Suppressor macrophage treated with lipopolysaccharide for 1 hour (primary cell): ENCODE results near the gene GARIN5A.

Source experiments
- DNase-seq, 3 donors: peaks; one replicate each; pipeline ENCODE4 v3.0.0-alpha.2; 2020 to 2022

The GARIN5A gene

DNA sequence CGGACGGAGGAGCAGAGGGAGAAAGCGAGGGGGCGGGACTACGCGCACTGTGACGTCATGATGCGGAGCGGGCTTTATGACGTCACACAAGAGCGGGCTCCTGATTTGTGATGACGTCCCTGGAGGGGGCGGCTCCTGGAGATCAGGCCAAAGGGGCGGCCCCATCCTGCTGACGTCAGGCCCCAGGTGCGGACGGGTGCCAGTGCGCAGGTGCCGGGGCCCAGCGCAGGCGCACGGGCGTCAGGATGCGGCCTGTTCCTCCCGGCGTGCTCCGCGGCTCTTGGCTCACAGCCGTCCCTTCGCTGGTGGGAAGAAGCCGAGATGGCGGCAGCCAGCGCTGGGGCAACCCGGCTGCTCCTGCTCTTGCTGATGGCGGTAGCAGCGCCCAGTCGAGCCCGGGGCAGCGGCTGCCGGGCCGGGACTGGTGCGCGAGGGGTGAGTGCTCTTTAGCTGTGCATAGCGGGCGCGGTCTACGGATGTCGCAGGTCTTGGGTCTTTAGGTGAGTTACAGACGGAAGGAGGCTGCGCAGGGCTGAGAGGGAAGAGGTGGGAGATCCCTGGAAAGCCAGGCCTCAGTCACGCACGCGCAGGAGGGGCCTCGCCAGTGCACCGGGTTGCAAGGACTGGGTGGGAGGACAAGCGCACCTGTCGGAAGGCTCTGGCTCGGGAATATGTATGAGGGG lies at the start of gene GARIN5A, which contains the start of gene EMC10:
Gene GARIN5A, minus strand, starts transcription at position 625 of the 683 bp plus-strand sequence. Its CDS starts 460 bp downstream, at position 165.
Gene EMC10, plus strand, starts transcription at position 284 of the 683 bp plus-strand sequence. Its CDS starts 38 bp downstream, at position 322.
- DNase-seq = peak; percentile 93 to 95 (median 93)

DNA sequence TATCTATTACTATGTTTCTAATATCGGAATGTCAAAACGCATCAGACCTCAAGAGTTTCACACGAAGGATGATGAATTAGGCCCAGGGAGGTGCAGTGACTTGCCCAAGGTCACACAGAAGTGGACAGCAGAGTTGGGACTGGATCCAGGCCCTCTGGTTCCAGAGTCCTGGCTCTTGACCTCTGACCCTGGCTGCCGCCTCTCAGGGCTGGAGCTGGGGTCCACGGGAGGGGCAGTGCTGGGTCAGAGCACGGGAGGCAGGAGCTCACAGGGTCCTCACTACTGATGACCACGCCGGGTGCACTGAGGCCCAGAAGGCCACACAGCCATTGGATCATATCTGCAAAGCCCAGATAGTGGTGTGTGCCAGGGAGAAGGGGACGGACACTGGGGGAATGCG lies 46.2 kb upstream of the GARIN5A start:
- no peak for DNase-seq

DNA sequence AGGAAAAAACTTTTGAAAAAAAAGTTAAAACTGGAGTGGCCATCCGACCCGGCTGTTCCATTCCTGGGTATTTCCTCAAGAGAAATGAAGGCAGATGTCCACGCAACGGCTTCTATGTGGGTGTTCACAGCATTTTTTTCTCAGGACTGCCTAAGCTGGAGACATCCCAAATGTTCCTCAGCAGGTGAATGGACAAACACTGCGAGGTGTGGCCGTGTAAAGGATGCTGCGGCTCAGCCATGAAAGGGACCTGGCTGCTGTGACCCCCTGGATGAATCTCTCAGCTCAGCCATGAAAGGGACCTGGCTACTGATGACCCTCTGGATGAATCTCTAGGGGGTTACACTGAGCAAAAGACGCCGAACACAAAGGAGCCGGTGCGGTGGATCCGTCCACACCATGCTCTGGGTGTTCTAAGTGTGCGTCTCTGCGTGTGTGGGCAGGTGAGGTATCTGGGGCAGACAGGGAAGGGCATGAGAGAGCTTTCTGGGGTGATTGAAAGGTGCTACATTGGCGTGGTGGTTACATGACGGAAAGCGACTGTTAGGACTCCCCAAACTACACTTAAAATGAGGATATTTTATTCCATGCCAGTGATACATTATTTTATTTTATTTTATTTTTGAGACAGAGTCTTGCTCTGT lies 44.3 kb upstream of the GARIN5A start:
- DNase-seq = no peak

DNA sequence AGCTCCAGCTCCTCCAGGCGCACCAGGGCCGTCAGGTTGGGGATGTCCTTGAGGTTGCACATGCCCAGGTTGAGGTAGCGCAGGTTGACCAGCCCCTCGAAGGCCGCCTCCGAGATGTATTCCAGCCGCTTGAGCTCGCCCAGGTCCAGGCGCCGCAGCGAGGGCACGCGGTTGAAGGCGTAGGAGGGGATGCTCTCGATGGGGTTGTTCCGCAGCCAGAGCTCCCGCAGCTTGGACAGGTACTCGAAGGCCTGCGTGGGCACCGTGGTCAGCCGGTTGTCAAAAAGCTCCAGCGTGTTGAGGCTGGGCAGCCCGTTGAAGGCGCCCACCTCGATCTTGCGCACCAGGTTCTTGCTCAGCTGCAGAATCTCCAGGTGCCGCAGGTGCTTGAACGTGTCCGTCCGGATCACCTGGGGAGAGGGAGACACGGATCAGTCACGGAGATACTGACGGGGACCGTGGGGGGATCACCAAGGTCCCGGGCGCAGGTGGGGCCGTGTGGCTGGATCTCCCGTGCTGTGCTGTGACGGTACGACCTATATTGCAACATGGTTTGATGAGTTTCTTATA lies 42.4 kb upstream of the GARIN5A start:
- no peak for DNase-seq

DNA sequence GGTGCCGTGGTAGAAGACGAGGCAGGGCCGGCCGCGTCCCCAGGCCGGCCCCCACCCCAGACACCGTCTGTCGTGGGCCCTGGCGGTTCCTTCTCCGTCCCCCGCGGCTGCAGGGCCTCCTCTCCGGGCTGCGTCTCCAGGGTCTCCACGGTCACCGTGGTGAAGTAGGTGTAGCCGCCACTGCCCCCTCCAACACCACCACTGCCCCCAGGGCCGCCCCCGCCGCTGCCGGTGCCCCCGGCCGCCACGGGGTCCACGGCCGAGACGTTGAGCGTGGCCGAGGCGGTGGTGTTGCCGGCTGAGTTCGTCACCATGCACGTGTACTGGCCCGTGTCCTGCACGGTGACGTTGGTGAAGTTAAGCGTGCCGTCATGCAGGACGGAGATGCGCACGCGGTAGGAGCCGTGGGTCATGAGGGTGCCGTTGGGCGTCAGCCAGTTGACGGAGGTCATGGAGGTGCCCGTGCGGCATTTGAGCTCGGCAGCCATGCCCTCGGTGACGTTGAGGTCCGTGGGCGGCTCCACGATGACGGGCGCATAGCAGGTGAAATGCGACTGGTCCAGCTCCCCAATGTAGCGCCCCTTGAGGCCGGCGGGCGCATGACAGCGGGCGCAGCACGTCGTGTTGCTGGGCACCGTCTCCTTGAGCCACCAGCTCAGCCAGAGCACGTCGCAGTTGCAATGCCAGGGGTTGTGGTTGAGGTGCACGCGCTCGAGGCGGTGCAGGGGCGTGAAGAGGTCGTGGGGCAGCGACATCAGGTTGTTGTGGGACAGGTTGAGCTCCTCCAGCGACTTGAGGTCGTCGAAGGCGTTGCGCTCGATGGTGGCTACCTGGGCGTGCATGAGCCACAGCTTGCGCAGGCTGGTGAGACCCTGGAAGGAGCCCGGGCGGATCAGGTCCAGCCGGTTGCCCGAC lies 41.7 kb upstream of the GARIN5A start:
- DNase-seq = no peak

DNA sequence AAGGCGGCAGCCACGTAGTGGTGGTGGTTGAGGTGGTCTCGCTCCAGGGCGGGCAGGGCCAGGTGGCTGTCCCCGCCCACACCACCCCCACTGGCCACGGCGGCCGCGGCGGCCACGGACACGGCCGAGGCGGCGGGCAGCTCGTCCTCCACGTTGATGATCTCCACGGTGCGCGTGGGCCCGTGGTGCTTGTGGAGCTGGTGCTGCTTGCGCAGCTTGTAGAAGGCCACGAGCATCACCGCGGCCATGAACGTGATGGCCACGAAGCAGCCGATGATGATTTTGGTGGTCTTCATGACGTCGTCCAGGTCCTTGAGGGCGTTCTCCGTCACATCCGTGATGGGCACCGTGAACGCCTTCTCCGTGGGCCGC lies 41.0 kb upstream of the GARIN5A start:
- no peak for DNase-seq

DNA sequence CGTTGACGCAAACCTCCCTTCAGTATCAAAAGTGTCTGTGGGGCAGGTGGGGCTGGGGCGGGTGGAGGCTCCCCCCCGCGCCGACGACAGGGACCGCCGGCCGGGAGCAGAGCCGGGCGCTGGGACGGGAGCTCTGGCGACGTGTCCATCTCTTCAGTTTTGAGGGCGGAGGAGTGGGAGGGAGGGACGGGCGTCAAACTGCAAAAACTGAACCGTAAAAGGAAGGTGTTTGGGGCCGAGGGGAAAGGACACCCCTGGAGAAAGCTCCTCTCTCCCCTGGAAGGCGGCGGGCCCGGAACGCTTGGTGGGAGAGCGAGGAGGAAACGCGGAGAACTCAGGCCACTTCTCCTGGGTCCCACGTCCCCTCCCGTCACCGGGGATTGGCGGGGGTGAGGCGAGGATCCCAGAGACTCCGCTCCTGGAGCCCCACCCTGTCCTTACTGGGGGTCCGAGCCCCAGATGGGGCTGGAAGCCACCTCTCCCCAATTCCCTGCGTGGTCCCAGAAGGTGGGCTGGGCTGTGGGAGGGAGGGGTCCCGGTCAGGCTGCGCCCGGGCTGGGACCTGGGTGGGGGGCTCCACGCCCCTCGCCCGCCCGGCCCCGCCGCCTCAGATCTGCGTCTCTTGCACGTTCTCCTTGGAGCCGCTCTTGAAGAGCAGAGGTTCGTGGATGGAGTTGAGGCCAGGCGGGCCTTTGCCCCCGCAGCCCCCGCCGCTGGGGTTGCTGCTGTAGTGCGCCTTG lies 40.5 kb upstream of the GARIN5A start:
- DNase-seq = no peak

DNA sequence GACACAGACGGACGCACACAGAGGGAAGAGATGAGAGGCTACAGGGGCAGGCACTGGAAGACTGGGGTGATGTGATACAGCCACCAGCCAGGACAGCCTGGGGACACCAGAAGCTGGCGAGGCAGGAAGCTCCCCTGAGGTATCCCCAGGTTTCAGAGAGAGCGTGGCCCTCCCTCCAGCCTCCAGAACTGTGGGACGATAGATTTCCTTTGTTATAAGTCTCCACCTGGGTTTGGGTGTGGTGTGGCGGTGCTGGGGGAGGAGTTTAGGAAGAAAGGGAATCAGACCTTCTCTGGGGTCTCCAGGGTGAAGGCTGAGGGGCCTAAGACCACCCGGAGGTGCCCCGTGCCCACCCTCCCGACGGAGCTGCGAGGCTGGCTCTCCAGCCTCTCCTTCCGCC lies 39.8 kb upstream of the GARIN5A start:
- DNase-seq = no peak

DNA sequence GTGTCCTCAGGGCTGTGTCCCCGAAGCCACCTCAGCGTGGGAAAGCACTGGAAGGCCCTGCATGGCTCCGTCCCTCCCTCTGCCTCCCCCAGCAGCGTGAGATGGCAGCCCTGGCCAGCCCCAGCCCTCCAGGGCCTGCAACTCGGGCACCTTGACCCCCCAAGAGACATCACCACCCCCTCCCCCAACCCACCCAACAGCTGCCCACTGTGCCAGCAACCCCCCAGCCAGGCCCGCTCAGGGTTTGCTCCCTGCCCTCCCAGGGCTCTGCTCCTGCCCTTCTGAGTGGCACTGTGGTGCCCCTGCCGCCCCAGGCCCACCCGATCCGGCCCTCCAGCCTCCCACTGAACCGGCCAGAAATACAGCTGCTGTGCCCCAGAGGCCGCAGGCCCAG lies 38.5 kb upstream of the GARIN5A start:
- DNase-seq = no peak

DNA sequence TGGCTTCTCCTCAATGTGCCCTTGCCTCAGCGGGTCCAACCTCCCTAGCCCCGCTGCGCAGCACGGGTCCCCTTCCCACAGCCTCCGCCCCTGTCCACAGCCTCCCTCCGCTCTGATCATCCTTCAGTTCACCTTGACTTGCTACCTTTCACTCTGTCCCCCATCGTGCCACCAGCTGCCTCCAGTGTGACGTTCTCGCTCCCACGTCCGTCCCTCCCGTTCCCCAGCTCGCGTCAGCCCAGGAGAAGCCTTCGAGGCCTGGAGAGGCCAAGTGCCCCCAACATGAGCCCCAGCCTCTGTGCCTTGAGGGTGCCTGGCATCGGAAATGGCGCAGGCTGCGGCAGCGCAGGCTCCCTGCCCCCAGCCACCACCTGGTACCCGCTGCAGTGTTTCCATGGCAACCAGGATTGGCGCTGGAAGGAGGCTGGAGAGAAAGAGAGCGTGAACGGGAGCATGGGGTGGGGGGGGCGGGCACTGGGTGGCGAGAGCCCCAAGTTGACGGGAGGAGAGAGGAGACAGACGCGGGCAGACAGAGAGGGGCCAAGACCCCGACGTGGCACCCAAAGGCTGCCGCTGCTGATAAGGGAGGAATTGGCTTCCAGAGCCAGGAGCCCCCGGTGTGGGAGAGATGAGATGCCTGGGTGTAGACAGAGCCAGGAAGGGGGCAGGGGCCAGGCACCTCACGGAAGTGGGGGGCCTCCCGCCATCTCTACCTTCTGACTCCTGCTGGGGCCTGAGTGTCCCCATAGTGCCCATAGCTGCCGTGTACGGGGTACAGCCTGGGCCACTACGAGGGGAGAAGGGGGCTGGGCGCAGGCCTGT lies 37.9 kb upstream of the GARIN5A start:
- DNase-seq = no peak

DNA sequence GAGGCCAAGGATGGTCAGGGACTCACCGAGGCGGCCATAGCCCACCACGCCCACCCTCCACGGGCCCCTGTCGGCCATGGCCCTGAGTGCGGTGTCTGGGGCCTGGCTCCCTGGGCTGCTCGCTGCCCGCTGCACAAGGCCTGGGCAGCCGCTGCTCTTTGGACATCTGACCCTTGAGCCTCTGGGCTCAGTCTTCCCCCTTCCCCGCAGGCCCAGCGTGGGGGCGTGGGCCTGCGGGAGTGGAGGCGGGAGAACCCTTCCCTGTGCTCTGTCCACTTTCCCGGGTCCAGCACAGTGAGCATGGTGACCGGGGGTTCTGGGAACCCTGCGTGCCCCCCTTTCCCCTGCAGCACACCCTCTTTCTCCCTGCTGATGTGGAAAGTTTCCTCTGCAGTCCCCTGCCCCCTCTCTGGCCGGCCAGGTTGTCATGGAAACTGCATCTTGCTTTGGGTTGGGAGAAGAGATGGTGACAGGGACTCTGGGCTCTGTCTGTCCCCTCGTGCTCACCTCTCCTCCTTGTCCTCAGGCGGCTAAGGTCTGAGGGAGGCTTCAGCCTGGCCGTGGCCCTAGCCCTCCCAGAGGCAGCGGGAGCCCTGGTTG lies 37.2 kb upstream of the GARIN5A start, which contains the start of gene ASPDH:
Gene ASPDH, minus strand, starts transcription at position 168 of the 600 bp plus-strand sequence. Its CDS starts 90 bp downstream, at position 78.
- DNase-seq = no peak

DNA sequence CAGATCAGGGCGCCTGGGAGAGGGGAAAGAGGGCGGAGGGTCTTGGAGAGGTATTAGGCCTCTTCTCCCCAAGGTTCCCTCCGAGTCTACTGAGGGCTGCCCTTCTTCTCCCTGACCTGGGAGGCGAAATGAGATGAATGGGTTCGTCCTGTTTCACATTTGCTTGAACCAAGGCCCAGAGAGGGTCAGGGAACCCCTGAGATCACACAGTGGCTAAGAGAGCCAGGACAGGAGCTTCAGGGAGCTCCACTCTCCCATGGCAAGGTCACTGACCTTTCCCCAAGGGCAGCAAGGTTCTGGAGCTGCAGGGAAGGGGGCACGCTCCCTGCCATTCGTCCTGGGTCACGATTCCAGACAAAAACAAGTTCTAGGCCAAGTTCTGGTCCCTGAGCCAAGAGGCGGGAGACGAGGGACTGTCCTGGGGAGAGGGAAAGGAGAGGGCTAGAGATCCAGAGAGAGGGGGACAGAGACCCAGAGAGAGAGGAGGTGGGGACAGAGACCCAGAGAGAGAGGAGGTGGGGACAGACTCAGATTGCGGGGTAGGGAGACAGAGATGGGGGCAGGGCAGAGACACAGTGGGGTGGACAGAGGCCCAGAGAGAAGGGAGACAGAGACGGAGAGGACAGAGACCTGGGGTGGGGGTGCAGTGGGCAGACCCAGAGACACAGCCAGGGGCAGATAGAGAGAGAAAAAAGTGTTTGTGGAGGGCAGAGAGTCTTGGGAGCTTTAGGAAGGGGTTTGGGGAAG lies 36.5 kb upstream of the GARIN5A start:
- DNase-seq = no peak

DNA sequence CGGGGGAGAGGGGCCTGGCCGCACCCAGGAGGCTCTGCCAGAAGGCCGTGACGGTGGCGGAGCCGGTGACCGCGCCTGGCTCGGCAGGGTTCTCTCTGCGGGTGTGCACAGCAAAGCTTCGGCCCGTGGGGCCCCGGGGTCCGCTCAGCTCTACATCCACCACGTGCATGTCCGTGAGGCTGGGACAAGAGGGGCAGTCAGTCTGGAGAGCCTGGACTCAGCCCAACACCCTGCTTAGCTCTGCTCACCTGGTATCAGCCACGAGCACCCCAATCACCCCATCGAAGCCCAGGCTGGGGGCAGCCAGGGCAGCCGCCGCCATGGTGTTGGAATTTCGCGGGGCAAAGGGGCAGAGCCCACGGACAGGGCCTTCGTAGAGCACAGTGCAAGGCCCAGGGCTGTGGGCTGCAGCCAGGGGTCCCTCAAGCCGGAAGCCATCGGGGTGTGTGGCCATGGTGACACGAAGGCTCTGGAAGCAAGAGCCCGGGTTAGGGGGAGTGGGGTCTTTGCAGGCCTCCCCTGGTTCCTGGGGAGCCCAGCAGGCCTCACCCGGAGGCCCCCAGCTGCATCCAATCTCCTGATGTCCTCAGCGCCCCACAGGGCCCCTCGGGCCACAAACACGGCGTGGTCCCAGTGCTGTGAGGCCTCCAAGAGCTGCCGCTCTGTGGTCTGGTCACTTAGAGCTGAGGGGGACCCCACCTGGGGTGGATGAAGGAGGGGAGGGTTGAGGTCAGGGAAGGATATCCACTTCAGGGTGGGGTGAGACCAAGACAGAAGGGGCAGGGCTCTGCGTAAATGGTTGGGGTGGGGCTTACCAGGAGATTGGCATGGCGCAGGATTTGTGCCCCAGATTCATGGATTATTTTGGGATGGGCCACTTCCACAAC lies 35.7 kb upstream of the GARIN5A start:
- DNase-seq = no peak

DNA sequence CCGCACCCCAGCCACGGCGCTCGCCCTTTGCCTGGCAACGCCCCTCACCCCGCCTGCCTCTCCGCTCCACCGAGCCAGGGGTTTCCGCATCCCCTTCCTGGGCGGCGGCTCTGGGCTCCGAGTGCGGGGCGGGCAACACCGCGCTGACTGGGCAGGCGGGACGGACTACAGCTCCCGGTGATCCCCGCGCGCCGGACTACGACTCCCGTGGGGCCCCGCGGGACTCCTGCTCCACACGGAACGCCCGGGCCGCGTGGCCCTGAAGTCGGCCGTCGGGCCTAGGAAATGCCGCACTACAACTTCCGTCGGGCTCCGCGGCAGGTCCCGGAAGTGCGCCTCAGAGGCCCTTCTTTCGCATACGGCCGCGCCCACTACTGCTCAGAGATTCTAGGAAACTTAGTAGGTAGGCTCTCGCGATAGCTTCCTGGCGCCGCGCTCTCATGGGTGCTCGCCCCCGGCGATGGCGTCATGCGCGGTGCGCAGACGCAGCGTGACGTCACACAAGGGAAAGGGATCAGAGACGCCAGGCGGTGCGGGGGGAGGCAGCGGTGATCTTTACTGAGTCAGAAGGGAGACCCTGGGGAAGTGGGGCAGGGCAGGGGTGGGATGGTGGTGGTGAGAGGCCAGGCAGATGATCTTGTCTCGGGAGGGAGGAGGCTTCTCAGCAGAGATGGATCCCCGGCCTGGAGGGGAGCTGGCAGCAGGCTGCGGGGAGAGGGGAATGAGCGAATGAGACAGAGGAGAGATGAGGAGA lies 34.6 kb upstream of the GARIN5A start, which contains the start of gene JOSD2:
Gene JOSD2, minus strand, starts transcription at position 123 of the 754 bp plus-strand sequence. CDS start 760 bp downstream, outside the sequence.
- DNase-seq = peak; percentile 99 to 100 (median 100)

DNA sequence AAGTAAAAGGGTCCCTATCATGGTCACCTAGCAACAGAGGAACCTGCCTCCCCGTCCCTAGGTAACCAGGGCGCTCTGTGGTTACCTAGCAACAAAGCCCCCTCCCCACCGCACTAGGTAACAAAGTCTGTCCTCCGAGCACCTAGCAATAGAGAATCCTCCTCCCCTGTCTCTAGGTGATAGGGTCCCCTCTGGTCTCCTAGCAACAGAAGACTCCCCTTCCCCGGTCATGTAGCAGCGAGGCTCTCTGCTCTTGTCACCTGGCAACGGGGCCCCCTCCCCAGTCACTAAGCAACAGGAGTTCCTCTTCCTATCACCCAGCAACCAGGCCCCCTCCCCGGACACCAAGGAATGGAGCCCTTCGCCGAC lies 34.0 kb upstream of the GARIN5A start:
- no peak for DNase-seq

DNA sequence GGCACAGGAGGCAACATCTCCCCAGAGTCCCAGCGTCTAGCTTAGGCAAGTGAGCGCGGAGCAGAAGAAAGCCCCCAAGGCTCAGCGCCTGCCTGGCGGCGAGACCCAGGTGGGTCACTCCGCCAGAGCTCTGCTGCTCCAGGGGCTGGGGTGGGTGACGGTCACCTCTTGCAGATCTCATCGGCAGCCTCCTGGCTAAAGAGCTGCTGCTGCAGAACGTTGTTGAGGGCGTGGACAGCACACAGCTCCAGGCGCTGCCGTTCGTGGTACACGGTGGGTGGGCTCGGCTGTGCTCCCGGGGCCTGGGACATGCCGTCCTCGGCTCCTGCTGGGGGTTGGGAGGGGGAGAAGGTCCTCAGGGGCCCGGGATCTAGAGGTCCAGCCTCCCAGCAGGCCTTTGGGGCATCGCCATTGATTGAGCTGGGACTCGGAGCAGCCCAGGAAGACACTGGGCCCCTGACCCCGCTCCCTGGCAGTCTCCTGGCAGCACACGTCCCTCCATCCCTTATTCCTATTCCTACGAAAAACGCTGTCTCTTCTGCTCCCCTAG lies 33.5 kb upstream of the GARIN5A start:
- DNase-seq = no peak

DNA sequence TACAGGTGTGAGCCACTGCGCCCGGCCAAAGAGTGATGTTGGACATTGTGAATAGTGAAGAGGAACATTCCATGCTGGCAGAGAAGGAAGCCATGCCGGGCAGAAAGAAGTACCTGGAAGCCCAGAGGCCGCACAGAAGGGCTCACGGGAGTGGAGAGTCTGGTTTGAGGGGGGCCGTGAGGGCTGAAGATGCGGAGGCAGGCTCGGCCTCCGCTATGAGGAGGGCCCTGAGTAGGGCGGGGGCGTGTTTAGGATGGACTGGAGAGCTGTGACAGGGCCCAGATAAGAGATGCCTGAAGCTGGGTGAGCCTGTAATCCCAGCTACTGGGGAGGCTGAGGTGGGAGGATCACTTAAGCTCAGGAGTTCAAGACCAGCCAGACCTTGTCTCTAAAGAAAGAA lies 32.7 kb upstream of the GARIN5A start:
- DNase-seq = no peak

DNA sequence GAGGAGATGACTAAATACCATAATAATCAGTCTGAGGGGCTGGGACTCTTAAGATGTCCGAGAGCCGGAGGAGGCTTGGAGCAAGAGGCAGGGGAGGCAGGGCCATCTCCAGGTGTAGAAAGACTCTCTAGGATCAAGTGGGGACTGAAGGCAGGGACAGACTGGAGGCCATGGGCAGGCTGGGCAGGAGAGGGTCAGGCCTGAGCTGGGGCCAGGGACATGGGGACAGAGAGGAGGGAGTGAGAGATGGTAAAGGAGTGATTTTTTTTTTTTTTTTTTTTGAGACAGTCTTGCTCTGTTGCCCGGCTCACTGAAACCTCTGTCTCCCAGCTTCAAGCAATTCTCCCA lies 32.2 kb upstream of the GARIN5A start:
- DNase-seq = no peak
